GM18520 (cell line): Measurements from ENCODE around the gene NCAM1.

Experiments
- ATAC-seq: cut with Tn5 transposase; IDR thresholded peaks from one replicate; pipeline ENCODE4 v1.9.1; 2021; ENCODE audit not compliant: unreplicated experiment

Gene NCAM1

DNA sequence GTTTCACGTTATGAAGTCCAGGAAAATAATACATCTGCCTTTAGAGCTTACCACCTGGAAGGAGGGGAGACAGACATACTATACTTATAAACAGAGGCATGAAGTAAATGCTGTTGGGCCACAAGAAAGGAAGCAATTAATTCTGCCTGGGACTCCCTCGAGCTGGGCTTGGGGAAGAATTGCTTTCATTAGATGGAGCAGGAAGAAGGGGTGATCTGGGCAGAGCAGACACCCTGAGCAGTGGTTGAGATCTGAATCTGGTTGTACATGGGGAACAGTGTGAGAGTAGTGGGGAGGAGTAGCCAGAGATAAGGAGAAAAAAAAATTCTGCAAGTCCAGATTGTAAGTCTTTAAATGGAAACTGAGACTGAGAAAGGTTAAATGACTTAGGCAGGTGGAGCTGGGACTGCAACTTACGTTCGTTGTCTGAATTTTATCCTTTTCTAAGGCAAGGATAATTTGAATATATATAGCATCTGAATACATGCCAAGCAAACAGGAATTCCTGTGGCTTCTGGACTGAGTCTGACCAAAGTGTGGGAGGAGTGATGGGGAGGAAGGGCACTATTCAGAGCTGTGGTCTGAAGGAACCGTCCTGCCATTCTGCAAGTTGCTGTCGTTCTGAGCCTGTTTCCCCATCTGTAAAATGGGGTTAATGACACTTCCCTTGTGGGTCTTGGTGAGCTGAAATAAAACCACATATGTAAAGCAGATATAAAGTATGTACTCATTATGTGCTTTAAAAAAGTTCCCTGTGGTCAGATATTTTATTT, 7.9 kb downstream of the NCAM1 start:
- ATAC-seq = no peak

DNA sequence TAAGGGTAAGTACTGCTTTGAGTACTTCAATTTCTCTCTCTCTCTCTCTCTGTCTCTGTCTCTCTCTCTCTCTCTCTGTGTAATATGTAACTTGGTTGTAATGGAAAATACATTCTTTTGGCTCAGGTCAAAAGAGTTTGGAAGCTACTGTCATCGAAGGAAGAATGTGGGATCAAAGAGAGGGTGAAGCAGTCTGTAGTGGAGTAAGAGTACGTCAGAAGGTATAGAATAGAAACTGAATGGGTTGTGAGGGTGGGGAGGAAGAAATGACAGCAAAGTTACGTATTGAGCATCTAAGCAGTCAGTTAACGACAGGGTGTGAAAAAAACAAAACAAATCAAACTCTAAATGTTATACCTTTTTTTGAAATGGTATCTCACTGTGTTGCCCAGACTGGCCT, 10.0 kb downstream of the NCAM1 start:
- no peak for ATAC-seq

DNA sequence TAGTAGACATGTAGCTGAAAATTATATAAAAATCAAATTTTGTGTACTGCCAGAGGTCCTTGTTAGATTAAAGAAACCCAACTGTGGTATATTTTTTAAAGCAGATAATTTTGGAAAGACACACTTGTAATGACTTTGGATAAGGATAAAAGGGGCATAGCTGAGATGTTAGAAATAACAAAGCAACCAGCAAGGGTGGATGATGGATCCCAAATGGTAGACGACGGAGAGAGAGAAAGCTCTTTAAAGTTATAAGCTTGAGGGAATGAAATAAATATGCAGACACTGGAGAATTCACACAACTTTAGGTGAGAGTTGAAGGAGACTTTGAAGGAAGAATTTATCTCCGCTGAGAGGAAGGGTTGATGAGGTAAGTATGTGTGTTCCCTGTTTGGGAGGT, 10.6 kb downstream of the NCAM1 start:
- ATAC-seq = no peak

DNA sequence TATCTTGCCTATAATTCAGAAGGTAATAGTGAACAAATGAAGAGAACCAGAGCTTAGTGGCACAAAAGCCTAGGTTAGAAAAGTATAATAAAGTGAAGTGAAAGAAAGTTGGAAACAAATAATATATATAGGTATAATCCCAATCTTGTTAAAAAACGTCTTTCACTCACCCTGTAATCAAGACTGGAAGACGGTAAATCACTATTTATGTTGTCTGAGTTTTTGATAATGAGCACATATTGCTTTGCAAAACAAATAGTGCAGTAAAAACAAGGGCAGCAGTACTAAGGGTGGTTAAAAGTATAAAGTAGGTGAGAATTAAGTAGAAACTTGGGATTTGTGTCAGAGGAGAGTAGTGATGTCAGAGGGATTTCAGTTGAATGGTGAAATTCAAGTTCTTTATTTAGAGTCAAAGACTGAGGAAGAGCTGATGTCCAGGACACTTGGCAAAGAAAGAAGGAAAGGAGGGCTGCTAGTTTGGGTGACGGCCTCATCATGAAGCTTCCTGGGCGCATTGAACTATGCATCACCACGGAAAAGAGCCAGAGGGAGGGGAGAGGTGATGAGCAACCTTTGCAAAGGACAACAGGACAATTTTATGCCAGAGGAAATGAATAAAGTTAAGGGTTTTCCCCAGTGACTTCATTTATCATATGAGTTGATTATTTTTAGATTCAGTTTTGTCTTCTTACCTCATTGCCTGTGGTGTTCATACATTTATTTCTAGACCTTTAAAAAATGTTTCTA, 11.4 kb downstream of the NCAM1 start:
- no peak for ATAC-seq

DNA sequence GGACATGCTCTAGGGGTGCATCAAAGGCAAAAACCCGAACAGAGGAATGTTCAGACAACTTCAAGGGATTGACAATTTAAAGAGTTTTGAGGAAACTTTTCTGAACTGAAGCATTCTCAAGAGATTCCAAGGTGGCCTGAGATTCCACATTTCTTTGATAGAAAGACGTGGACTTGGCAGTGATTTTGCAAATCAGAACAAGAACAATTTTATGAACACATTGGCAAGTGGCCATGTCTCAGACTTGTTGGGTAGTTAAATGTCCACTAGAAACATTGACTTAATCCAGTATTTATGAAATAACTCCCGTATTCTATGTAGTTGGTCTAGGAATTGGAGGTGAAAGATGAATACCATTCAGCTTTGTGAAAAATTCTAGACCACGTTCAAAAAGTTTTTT, 13.8 kb downstream of the NCAM1 start:
- no peak for ATAC-seq

DNA sequence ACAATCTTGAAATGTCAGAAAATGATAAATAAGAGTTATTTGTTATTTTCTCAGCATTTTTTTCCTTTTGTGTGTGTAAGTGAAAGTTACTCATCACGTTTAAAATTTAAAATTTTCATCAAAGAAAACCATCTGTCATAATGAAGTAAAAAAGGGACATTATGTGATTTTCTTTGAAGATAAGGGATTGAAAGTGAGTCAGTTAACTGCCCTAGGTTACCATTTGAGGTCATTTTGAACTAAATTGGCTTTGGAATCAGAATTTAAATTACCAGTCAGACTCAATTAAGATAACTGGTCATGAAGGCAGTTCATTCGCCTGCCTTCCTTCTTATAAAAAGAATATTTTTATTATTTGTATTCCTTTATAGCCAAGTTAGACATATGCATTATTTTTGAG, 14.3 kb downstream of the NCAM1 start:
- ATAC-seq = no peak

DNA sequence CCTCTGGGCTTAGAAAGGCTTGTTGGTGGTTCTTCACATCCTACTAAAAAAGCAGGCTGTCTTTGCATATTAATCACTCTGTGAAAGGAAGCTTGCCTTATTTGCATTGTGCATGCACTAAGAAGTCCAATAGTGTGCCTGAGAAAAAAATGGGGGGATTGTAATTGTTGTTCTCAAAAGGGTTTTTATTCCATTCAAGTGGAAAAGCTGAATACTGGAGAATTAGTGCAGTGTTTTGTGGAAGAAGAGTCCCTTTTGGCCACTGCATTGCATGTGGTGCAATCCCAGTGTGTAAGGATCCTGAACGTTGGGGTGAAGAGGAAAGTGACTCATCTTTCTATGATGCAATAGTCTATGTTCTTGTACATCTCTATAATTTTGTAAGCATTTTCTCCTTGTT, 16.5 kb downstream of the NCAM1 start:
- ATAC-seq = no peak

GRCh38 chr11:112983887-112984286, 22.7 kb downstream of the NCAM1 start:
- ATAC-seq = no peak

DNA sequence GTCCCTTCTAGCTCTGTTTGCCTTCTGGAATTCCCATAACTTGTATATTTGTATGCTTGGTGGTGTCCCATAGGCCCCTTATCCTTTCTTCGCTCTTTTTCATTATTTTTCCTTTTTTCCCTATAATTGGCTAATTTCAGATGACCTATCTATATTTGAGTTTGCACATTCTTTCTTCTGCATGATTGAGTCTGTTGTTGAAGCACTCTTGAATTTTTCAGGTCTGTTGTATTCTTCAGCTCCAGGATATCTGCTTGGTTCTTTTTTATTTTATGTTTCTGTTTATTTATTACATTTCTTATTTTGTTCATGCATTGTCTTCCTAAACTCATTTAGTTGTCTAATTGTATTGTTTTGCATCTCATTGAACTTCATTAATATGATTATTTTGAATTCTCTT, 28.0 kb downstream of the NCAM1 start:
- no peak for ATAC-seq

DNA sequence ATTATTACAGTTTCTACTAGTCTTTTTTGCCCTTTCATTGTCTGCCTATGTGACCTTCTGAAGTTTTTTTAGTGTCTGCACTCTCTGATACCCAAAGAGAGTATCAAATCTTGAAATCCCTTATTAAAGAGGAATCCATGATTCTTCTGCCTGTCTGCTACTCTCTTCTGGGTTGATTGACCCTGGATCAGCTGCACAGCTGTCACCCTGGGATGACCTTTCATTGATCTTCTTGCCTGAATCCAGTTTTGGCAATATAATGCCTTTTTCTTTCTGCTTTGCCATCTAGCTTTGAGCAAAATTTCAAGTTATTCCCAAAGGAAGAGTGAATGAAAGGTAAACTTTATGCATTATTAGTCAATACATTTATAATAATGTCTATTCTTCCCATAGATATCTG, 32.6 kb downstream of the NCAM1 start:
- no peak for ATAC-seq

DNA sequence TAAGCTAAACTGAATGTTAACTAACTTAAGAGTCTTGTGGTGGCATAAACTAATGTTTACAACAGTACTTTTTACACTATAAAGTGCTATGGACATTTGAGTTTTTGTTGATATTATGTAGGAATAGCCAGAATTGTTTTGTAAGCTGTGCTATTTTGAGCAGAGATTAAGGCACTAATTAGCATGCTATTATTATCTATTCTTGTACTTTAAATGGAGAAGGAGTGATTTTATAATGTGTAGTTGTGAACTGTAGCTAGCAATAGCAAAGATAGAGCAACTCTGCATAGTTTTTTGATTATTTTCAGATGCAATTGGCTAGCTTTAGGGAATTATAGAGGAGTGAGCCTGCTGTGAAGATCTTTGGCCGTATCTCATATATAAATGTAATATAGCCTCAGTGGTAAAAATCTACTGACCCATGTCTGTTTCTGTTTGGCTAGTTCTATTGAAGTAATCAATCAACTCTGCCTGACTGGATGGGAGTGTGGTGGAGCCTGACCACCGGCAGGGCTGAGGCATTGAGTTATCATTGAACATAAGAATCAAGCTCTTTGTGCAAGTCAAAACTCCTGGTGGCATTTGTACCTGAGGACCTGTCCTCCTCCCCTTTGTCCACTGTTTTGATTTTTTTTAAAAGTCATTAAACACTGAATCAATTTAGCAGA, 34.3 kb downstream of the NCAM1 start:
- no peak for ATAC-seq

- ATAC-seq = no peak
Observed at GRCh38 chr11:112996994-112997393, 35.8 kb downstream of the NCAM1 start.

GRCh38 chr11:112997857-112998466, 36.7 kb downstream of the NCAM1 start:
- no peak for ATAC-seq

DNA sequence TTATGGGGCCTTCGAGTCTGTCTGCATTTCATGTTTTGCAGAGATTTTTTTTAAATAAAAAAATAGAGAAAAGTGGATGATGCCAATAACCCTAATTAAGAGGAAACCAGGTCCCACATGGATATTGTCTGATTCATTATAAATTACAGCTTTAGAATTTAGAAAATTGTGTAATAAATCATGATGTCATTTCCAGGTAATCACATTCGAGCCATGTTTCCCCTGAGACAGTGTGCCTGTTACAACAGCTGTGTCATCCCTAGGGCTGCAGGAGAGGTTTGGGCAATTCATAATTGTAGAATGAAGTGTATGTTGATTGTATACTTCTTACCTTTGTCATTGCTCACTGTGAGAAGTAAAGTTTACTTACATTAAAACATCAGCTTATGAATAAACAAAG, 38.3 kb downstream of the NCAM1 start:
- ATAC-seq = no peak

- ATAC-seq = no peak
Observed at GRCh38 chr11:113001709-113002108, 40.5 kb downstream of the NCAM1 start.

GRCh38 chr11:113006896-113007445, 45.8 kb downstream of the NCAM1 start:
- no peak for ATAC-seq

DNA sequence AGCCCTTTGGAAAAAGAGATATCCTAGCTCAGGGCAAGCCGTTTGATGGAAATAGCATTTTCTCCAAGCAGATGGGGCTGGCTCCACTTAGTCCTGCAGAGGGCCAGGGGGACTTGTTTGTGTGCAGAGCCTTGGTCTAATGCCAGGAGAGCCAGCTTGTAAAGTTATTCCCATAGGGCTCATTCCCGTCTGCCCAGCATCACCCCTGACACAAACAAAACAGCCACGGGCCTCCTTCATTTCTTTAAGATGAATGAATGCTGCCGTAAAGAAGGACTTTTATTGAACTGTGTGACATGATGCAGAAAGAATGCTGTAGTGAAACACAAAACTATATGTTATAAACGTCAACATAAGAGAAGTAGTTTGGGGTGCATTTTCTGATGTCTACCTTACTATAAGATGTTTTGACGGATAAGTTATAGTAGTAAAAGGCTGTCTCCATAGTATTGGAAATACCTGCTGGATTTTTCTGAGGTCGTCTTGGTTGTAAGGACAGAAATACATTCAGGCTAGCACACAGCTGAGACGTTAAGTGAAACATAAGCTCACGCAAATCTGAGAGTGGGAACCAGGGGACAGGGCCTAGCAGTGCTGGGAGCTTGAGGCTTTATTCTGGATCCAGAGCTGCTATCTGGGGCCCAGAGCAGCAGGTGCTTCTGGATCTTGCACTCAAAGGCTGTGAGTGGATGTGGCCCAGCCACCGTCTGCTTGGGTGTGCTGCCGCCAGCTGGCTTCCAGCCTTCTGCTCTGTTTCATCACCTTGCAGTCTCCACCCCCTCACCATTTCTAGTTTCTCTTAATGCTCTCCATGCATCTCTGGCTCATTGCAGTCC, 53.3 kb downstream of the NCAM1 start:
- ATAC-seq = no peak

DNA sequence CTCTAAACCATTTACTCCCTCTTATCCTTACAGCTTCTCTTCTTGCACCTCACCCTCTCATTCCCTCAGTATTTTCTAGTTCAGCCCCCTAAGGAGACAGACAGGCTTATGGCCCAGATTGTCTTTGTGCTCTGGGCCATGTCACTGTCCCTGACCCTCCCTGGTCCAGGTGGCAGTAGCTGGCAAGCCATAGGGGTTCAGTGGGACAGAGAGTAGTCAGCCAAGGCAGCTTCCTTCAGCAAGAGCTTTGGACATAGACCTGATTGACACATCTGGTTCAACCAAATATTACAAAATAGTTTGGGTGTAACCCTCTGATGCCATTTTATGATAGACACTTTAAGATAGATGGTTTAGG, 53.9 kb downstream of the NCAM1 start:
- no peak for ATAC-seq

DNA sequence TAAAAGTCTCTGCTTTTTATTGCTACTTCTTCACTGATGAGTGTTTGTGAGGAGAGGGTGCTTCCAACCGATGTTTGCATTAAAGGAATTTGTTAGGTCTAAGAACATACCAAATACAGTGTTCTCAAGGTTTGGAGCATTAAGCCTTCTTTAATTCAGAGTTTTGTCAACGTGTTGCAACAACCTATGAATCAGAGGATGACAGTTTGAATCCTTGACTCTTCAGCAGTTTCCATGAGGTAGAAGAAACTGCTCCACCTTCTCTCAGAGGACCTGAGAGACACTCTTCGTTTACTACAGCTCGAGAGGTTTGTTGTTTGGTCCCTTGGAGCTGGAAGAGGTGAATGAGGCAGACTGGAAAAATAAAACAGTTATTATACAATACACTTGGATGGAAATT, 55.7 kb downstream of the NCAM1 start:
- ATAC-seq = no peak

DNA sequence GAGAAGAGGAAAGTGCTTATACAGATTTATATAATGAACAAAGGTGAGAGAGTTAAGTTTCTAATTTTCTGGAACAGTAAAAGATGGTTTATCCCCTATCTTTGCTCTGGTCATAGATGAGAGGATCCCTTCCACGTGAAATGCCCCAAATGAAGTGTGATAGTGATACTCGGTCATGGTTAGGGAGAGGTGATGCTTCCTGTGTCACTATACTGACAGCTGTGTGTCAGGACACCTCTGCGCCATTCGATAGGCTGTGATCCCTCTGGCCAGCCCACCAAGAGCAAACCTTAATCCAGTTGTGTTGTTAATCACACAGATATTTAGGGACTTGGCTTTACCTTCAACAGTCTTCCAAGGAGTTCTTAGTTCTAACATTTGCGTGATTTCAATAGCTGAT, 57.7 kb downstream of the NCAM1 start:
- ATAC-seq = no peak

- no peak for ATAC-seq
Observed at GRCh38 chr11:113019711-113020110, 58.5 kb downstream of the NCAM1 start.
